Brain microvascular endothelial cell (primary cell): ENCODE results near the gene ATP6V0D1.
A peak's percentile ranks its signal among the peaks of the same experiment; 100 is the strongest.
"Not testable (repeated sequence)": the region's sequence is repeated elsewhere in the genome, so short reads cannot be mapped to it uniquely, and the experiment has no call there.

Experiments
- DNase-seq: peaks from one replicate; pipeline ENCODE4 v3.0.0-alpha.2; 2020
- H3K27ac ChIP-seq: fragments of 250-450 bp; sonication (Bioruptor Pico); 2 replicates; pipeline ENCODE4 v1.5.1; 2020; ENCODE audit warnings: mild to moderate bottlenecking, moderate library complexity
- H3K27me3 ChIP-seq: fragments of 250-450 bp; sonication (Bioruptor Pico); replicated peaks from 2 replicates; pipeline ENCODE4 v1.5.1; 2020; ENCODE audit warnings: mild to moderate bottlenecking
- H3K36me3 ChIP-seq: fragments of 250-450 bp; sonication (Bioruptor Pico); replicated peaks from 2 replicates; pipeline ENCODE4 v1.5.1; 2020; ENCODE audit warnings: mild to moderate bottlenecking
- H3K4me3 ChIP-seq: 2 replicates; pipeline ENCODE4 v1.5.1; 2011; ENCODE audit warnings: low read depth, mild to moderate bottlenecking, control low read depth, low read length, moderate library complexity
- in situ Hi-C: cut with HindIII; loops from 2 replicates; pipeline ENCODE4 v1.10.0; 2017; ENCODE audit warnings: low sequenced_read_pairs, low pct_ligation_motif_present
- TF ChIP-seq, protein P1 (sequence below): IDR thresholded peaks from 2 replicates; pipeline ENCODE4 v1.5.1; 2011; ENCODE audit warnings: low read depth, mild to moderate bottlenecking, moderate library complexity, low read length, control low read depth, inconsistent platforms; ENCODE audit errors: missing control alignments

ATP6V0D1 gene

DNA sequence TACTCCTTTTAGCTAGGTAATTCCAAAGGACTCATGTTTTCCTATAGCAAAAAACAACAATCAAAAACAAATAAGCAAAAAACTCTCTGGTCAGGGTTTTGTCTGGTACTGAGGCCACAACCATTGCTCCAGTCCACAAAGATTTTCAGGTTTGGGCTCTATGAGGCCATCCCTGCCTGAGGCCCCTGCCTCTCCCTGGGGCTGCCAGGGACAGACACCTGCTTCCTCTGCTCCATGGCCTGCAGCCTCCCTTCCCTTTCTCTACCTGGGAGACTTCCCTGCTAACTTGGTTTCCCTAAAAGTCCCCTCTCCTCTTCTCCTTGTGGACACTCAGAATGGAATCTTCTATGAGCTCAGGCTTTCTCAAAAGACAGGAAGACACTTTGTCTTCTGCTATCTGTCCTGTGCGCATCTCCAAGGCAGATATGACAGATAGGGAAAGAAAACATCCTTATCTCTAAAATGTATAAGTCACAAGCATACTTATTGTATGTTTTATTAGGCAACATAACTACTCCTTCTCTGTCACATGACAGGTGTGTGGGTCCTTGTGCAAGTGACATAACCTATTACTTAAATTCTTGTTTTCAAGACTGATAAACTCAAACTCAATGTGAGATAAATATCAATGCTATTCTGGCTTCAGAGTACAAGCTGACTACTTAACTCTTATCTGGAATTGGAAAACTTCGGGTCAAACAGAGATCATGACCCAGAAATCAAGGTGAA, 63.5 kb downstream of the ATP6V0D1 start:
- Histone ChIP-seq H3K27ac (no peak overlapping the region), H3K27me3 (no peaks in the 10 kb centered on the region), H3K4me3 (no peak overlapping the region), H3K36me3 (no peaks in the 10 kb centered on the region)
- DNase-seq = no peak
- in situ Hi-C loops = no loop called here
- TF ChIP-seq, protein P1, sequence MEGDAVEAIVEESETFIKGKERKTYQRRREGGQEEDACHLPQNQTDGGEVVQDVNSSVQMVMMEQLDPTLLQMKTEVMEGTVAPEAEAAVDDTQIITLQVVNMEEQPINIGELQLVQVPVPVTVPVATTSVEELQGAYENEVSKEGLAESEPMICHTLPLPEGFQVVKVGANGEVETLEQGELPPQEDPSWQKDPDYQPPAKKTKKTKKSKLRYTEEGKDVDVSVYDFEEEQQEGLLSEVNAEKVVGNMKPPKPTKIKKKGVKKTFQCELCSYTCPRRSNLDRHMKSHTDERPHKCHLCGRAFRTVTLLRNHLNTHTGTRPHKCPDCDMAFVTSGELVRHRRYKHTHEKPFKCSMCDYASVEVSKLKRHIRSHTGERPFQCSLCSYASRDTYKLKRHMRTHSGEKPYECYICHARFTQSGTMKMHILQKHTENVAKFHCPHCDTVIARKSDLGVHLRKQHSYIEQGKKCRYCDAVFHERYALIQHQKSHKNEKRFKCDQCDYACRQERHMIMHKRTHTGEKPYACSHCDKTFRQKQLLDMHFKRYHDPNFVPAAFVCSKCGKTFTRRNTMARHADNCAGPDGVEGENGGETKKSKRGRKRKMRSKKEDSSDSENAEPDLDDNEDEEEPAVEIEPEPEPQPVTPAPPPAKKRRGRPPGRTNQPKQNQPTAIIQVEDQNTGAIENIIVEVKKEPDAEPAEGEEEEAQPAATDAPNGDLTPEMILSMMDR = no peak

DNA sequence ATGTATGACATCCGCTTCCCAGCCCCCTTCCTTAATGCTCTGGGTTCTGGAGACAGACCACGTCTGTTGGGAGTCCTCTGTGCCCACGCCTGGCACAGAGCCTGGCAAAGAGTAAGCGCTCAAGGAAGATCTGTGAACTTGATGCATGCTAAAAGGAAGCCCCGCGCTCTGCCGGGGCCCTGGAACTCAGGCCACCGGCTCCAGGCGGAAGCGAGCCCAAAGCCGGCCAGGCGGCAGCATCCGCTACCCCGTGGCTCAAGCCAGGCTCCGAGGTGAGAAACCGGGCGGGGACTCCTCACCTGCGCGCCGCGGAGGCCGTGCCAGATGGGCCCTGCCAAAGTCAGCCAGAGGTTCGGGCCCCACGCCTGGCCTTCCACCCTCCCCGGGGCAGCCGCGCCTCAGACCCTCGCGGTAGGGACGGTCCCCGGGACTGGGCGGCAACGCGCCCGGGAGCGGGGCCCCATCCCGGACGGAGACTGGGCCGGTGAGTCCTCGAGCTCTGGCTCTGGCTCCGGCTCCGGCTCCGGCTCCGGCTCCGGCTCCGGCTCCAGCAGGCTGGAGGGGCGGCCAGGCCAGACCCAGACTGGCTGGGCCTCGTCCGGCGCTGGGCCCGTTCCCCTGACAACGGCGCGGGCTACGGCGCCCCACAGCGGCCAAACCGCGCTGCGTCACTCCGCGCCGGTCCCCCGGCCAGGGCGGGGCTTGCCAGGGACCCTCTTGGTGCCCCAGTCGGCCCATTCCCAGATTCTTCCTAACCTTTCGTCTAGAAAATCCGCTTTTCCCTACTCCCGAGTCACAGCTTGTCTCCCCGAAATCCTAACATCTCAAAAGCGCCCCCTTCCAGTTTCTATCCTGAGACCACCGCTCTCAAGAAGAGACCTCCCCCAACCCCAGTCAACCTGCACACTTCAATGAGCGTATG, 64.8 kb downstream of the ATP6V0D1 start, which contains the start of gene ZDHHC1:
Gene ZDHHC1 (minus strand): TSS at position 606 of the 922 bp plus-strand sequence. CDS start 8,702 bp downstream, outside the sequence.
- TF ChIP-seq, protein P1 = peak; percentile 35
- peak; percentile 35 for DNase-seq
- peak within 1 kb of the TSS; percentile 47 for H3K27ac ChIP-seq
- no peaks in the 10 kb centered on the region for H3K27me3 ChIP-seq
- H3K4me3 ChIP-seq = peak within 1 kb of the TSS; percentile 78
- in situ Hi-C loops = no loop called here
- no peaks in the 10 kb centered on the region for H3K36me3 ChIP-seq

DNA sequence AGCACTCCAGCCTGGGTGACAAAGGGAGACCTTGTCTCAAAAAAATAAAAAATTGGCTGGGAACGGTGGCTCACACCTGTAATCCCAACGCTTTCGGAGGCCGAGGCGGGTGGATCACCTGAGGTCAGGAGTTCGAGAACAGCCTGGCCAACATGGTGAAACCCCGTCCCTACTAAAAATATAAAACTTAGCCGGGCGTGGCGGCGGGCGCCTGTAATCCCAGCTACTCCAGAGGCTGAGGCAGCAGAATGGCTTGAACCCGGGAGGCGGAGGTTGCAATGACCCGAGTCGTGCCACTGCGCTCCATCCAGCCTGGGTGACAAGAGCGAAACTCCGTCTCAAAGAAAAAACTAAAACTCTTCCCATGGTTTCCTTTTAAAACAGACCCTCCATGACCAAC, 65.5 kb downstream of the ATP6V0D1 start:
- H3K27ac ChIP-seq, H3K27me3 ChIP-seq, DNase-seq, in situ Hi-C loops, H3K36me3 ChIP-seq: not testable (repeated sequence)
- H3K4me3 ChIP-seq = peak overlapping the region; percentile 78

DNA sequence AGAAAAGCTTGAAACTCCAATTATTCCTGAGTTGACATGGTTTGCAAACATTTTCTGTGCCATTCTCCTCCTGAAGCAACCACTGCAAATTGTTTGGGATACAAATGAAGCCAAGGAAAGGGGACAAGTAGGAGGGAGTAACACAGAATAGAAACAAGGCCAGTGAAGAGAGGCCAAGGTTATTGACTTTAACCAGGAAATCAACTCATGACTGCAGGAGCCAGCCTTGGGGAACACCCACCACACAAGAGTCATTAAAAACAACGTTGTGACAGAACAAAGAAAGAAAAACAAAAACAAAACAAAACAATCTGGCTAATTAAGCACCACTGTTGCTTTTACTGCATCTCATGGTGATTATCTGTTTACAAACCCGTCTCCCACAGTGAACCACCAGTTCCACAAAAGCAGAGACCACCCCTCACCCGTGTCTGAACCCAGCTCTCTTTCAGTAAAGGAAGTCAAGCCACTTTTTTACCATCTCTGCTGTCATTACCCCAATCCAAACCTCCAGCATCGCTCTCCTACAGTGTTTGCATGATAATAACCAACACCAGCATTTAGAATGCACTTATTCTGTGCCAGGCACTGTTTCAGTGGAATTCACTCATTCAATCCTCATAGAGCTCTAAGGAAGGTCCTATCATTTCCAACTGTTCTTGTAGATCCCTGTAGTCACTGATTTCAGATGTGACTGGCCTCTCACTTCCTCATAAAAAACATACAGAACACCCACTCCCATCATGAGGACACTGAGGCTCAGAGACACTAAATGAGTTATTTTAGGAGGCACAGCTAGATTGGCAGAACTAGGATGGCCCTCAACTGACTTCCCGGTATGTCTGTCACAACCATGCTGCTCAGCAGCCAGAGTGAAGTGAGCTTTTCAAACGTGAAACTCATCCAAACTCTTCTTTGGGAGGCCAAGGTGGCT, 66.7 kb downstream of the ATP6V0D1 start:
- H3K4me3 ChIP-seq = no peak overlapping the region
- no peaks in the 10 kb centered on the region for H3K27me3 ChIP-seq
- no peaks in the 10 kb centered on the region for H3K36me3 ChIP-seq
- TF ChIP-seq, protein P1 = no peak
- no peak for DNase-seq
- H3K27ac ChIP-seq = no peak overlapping the region
- in situ Hi-C loops = no loop called here

DNA sequence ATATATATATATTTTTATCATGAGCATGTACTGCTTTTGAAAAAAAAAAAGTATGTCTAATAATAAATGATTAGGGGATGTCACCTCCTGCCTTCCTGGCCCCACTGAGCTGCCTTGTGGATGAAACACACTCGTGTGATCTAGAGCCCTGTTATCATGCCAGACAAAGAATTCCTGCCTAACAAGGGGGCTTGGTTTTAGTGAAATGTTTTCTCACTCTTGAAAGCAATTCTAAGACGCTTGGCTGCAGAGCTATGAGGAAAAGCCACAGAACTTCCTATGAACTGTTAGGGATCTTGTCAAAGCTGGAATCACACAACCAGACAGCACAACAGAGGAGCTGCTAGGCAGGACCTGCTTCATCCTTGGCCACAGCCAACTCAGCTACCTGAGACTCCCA, 68.7 kb downstream of the ATP6V0D1 start:
- no peak for DNase-seq
- no peak overlapping the region for H3K4me3 ChIP-seq
- in situ Hi-C loops = no loop called here
- H3K27ac ChIP-seq = no peak overlapping the region
- TF ChIP-seq, protein P1 = no peak
- H3K27me3 ChIP-seq = no peaks in the 10 kb centered on the region
- no peaks in the 10 kb centered on the region for H3K36me3 ChIP-seq

DNA sequence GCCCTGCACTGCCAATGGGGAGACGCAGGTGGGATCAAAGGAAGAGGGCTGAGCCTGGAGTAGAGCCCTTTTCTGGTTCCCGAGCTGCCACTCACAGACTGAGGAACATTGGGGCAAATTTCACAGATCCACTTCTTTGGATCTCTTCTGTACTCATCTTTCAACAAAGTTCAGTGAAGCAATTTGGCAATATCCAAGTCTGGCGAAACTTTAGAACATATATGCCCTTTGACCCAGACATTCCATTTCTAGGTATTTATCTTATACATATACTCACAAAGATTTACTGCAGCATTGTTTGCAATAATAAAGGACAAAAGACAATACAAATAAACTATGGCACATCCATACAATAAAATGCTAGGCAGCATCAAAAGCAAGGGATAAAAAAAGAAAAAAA, 69.6 kb downstream of the ATP6V0D1 start:
- Histone ChIP-seq H3K27ac (no peak overlapping the region), H3K4me3 (no peak overlapping the region), H3K27me3 (no peaks in the 10 kb centered on the region), H3K36me3 (no peaks in the 10 kb centered on the region)
- DNase-seq = no peak
- TF ChIP-seq, protein P1 = no peak
- in situ Hi-C loops = no loop called here
